IPS-11a (cell line): ENCODE results near the gene CWC25.

Experiments
- H3K4me3 ChIP-seq: one replicate; pipeline ENCODE4 v1.5.1; 2013; ENCODE audit warnings: low read depth, low read length, control low read depth

CWC25 gene

GRCh38 chr17:38853292-38854219, 28.4 kb upstream of the CWC25 start, which contains the start of gene RPL23:
Gene RPL23, minus strand, starts transcription at chr17:38853721. Its CDS starts 11 bp downstream, at chr17:38853710.
- H3K4me3 ChIP-seq: peak within 1 kb of the TSS; percentile 99

GRCh38 chr17:38852771-38853291, 27.7 kb upstream of the CWC25 start:
- H3K4me3 ChIP-seq: peak overlapping the region; percentile 99

GRCh38 chr17:38851434-38851833, 26.3 kb upstream of the CWC25 start:
- peak overlapping the region; percentile 99 for H3K4me3 ChIP-seq

GRCh38 chr17:38850374-38850773, 25.3 kb upstream of the CWC25 start:
- H3K4me3 ChIP-seq: no peak overlapping the region

- no peak overlapping the region for H3K4me3 ChIP-seq
These were observed 24.0 kb upstream of the CWC25 start for GRCh38 chr17:38848939-38849605.

GRCh38 chr17:38848557-38848891, 23.4 kb upstream of the CWC25 start:
- H3K4me3 ChIP-seq: no peak overlapping the region

- H3K4me3 ChIP-seq: no peak overlapping the region
These were observed 19.2 kb upstream of the CWC25 start for GRCh38 chr17:38844261-38844757.

- peak overlapping the region; percentile 96 for H3K4me3 ChIP-seq
These were observed 684 bp upstream of the CWC25 start for GRCh38 chr17:38825762-38826247.

- H3K4me3 ChIP-seq: no peak overlapping the region
These were observed 9.4 kb downstream of the CWC25 start for GRCh38 chr17:38815576-38816193.

- H3K4me3 ChIP-seq: no peak overlapping the region
These were observed 15.3 kb downstream of the CWC25 start for GRCh38 chr17:38809828-38810227.

GRCh38 chr17:38800237-38800760, 24.8 kb downstream of the CWC25 start:
- H3K4me3 ChIP-seq: peak overlapping the region; percentile 50

GRCh38 chr17:38799501-38800236, 25.5 kb downstream of the CWC25 start, which contains the start of gene PIP4K2B:
Gene PIP4K2B, minus strand, starts transcription at chr17:38799556. Its CDS starts 132 bp downstream, at chr17:38799424.
- H3K4me3 ChIP-seq: peak within 1 kb of the TSS; percentile 78

- H3K4me3 ChIP-seq: peak overlapping the region; percentile 78
These were observed 26.3 kb downstream of the CWC25 start for GRCh38 chr17:38798614-38799500.

- H3K4me3 ChIP-seq: no peak overlapping the region
These were observed 27.3 kb downstream of the CWC25 start for GRCh38 chr17:38797828-38798227.

- no peak overlapping the region for H3K4me3 ChIP-seq
These were observed 28.0 kb downstream of the CWC25 start for GRCh38 chr17:38797158-38797490.

GRCh38 chr17:38796451-38797157, 28.5 kb downstream of the CWC25 start:
- no peak overlapping the region for H3K4me3 ChIP-seq

GRCh38 chr17:38794221-38794620, 30.9 kb downstream of the CWC25 start:
- H3K4me3 ChIP-seq: no peak overlapping the region

GRCh38 chr17:38791162-38791561, 34.0 kb downstream of the CWC25 start:
- H3K4me3 ChIP-seq: no peak overlapping the region
